B cell (primary cell): ENCODE results near the gene CAMTA1. TPM values are rescaled to one million over a fixed set of nuclear protein-coding genes. Genes with fewer than 3 reads are reported as not detected.

ENCODE experiments used
- ATAC-seq: fragments of 200-7000 bp; cut with Tn5 transposase; one replicate; pipeline ENCODE4 v1.10.0; 2021; ENCODE audit warnings: low read depth, mild to moderate bottlenecking, moderate number of reproducible peaks, moderate library complexity
- CTCF ChIA-PET: fragments of 350-600 bp; sonication (Branson Sonifier 250); formaldehyde crosslinking; loops from one replicate; lab custom pipeline; 2021; ENCODE audit warnings: antibody characterized with exemption, inconsistent platforms; lab: Charles Lee
- POLR2A ChIA-PET: fragments of 350-600 bp; sonication (Branson Sonifier 250); formaldehyde crosslinking; loops from one replicate; lab custom pipeline; 2021; ENCODE audit warnings: antibody characterized with exemption; lab: Charles Lee
- DNase-seq: peaks from one replicate; pipeline ENCODE4 v3.0.0; 2013
- H2AFZ ChIP-seq: 2 replicates; pipeline ENCODE4 v1.6.1; 2012; ENCODE audit warnings: mild to moderate bottlenecking, low read depth, low read length; ENCODE audit not compliant: insufficient read depth, poor library complexity, severe bottlenecking
- H3K27ac ChIP-seq, 2 donors: 1 replicate in 1 of 2; 2 replicates in 1 of 2; pipeline ENCODE4 v1.5.1; 2012 to 2013; ENCODE audit warnings: low read length in 2 of 2, mild to moderate bottlenecking in 2 of 2, moderate library complexity in 1 of 2
- H3K27me3 ChIP-seq, 4 experiments: fragments of 200-600 bp in 1 of 4; sonication (generic) in 1 of 4; replicated peaks in 1 of 4; 1 replicate in 2 of 4; 2 replicates in 2 of 4; pipeline versions ENCODE4 v1.6.1 to v1.7.0; 2013 to 2016; ENCODE audit warnings: low read length in 3 of 4, mild to moderate bottlenecking in 2 of 4, mixed read lengths in 1 of 4, moderate library complexity in 1 of 4; ENCODE audit not compliant: insufficient read depth in 4 of 4, control insufficient read depth in 3 of 4; ENCODE audit errors: control extremely low read depth in 1 of 4
- H3K36me3 ChIP-seq, 2 experiments: replicated peaks in 1 of 2; 1 replicate in 1 of 2; 2 replicates in 1 of 2; pipeline versions ENCODE4 v1.6.1 to v1.7.1; 2013; ENCODE audit warnings: low read length in 1 of 2; ENCODE audit not compliant: insufficient read depth in 2 of 2, control insufficient read depth in 1 of 2; ENCODE audit errors: control extremely low read depth in 1 of 2, extremely low read depth in 1 of 2
- H3K4me1 ChIP-seq, 2 donors: fragments of 200-600 bp in 1 of 2; sonication (generic) in 1 of 2; 1 replicate in 1 of 2; 2 replicates in 1 of 2; pipeline versions ENCODE4 v1.5.1 to v1.6.1; 2013 to 2017; ENCODE audit warnings: low read length in 2 of 2; ENCODE audit not compliant: control insufficient read depth in 2 of 2, insufficient read depth in 2 of 2
- H3K4me2 ChIP-seq: replicated peaks from 2 replicates; pipeline ENCODE3; 2012; ENCODE audit warnings: mild to moderate bottlenecking, low read depth, low read length; ENCODE audit not compliant: poor library complexity, severe bottlenecking
- H3K4me3 ChIP-seq, 5 experiments: fragments of 200-600 bp in 1 of 5; sonication (generic) in 1 of 5; 1 replicate in 3 of 5; 2 replicates in 2 of 5; pipeline versions ENCODE4 v1.5.1 to v1.7.0; 2011 to 2016; ENCODE audit warnings: low read length in 4 of 5, mild to moderate bottlenecking in 4 of 5, low read depth in 2 of 5, control low read depth in 1 of 5, moderate library complexity in 1 of 5; ENCODE audit not compliant: insufficient read depth in 1 of 5; ENCODE audit errors: control extremely low read depth in 1 of 5, extremely low read depth in 1 of 5
- H3K79me2 ChIP-seq: fragments of 200-600 bp; sonication (generic); one replicate; pipeline ENCODE4 v1.6.0; 2016; ENCODE audit warnings: low read length; ENCODE audit not compliant: control insufficient read depth, insufficient read depth
- H3K9ac ChIP-seq: fragments of 200-600 bp; sonication (generic); 2 replicates; pipeline ENCODE4 v1.6.1; 2017; ENCODE audit warnings: mild to moderate bottlenecking, low read length, moderate library complexity
- H3K9me3 ChIP-seq, 3 donors: one replicate each; pipeline versions ENCODE4 v1.6.1 to v1.7.1; 2013; ENCODE audit warnings: low read length in 2 of 3; ENCODE audit not compliant: control insufficient read depth in 2 of 3, insufficient read depth in 1 of 3; ENCODE audit errors: control extremely low read depth in 1 of 3
- H4K20me1 ChIP-seq: 2 replicates; pipeline ENCODE4 v1.6.0; 2012; ENCODE audit warnings: mild to moderate bottlenecking, low read length; ENCODE audit not compliant: insufficient read depth, control insufficient read depth, poor library complexity, severe bottlenecking
- H3K27ac Mint-ChIP-seq: one replicate; pipeline ENCODE4 v1.8.0; 2021; ENCODE audit warnings: mixed read lengths
- H3K27me3 Mint-ChIP-seq: one replicate; pipeline ENCODE4 v1.8.0; 2021; ENCODE audit warnings: mixed read lengths
- H3K4me1 Mint-ChIP-seq: one replicate; pipeline ENCODE4 v1.8.0; 2021; ENCODE audit warnings: mixed read lengths
- H3K4me3 Mint-ChIP-seq: one replicate; pipeline ENCODE4 v1.8.0; 2021; ENCODE audit warnings: mixed read lengths
- H3K9me3 Mint-ChIP-seq: one replicate; pipeline ENCODE4 v1.8.0; 2022; ENCODE audit warnings: mixed read lengths; ENCODE audit not compliant: insufficient read depth
- CTCF ChIP-seq: fragments of 200-600 bp; IDR thresholded peaks from one replicate; pipeline ENCODE4 v1.8.0; 2022; ENCODE audit warnings: antibody characterized with exemption, mild to moderate bottlenecking
- EZH2 ChIP-seq: IDR thresholded peaks from 2 replicates; pipeline ENCODE4 v1.6.1; 2012; ENCODE audit warnings: borderline replicate concordance, low read depth, mild to moderate bottlenecking, moderate library complexity, low read length; ENCODE audit not compliant: insufficient read depth, poor library complexity, severe bottlenecking
- WGBS: methylation state at CpG from one replicate; pipeline ENCODE4 v1.1.5; 2013; ENCODE audit warnings: missing lambda C conversion rate; ENCODE audit not compliant: insufficient coverage; 5-methylcytosine and 5-hydroxymethylcytosine counted together
- intact Hi-C: fragments of 100-400 bp; cut with micrococcal nuclease; formaldehyde crosslinking; loops from one replicate; pipeline ENCODE4 v1.10.0; 2022
- polyA plus RNA-seq: library from polyadenylated mRNA; depleted of rRNA; stranded (reverse); fragments of >200 nt; gene quantifications from 2 replicates; pipeline ENCODE4 v1.2.3, GENCODE V29; 2012
- total RNA-seq, 2 donors: library from RNA; stranded (reverse); fragments of 120-200 nt in 1 of 2; gene quantifications; 1 replicate in 1 of 2; 2 replicates in 1 of 2; pipeline versions ENCODE4 v1.2.3 to v1.2.4, GENCODE V29; 2013 to 2022

CAMTA1 gene
- total and polyA plus RNA-seq, 2 donors (not counting 1 experiment from before 2014, with no cell fraction given): 42.2 to 45.7 TPM

GRCh38 chr1:7069931-7070330 lies 284.7 kb downstream of the CAMTA1 start:
- Mint-ChIP-seq H3K4me1 (peaks cover 7% of the 10 kb centered on the region), H3K27me3 (peaks cover 34% of the 10 kb centered on the region), H3K4me3 (no peak overlapping the region), H3K27ac (no peak overlapping the region), H3K9me3 (no peaks in the 10 kb centered on the region)
- H3K4me2 ChIP-seq: peak overlapping the region; percentile 41
- H3K9me3 ChIP-seq: peaks cover 0 to 3% (median 0%) of the 10 kb centered on the region in 3 donors
- H3K79me2 ChIP-seq: no peaks in the 10 kb centered on the region
- H3K36me3 ChIP-seq: no peaks in the 10 kb centered on the region
- ChIA-PET CTCF (interaction anchor here (0.6 to 5.8 kb wide), 18 partner anchors 9 to 632 kb away, joined by 3 to 84 read pairs (median 4); no protein-coding TSS in a partner anchor), POLR2A (no interaction called here)
- H3K27me3 ChIP-seq: peaks cover 0 to 7% (median 1%) of the 10 kb centered on the region in 4 experiments
- peaks cover 0 to 4% of the 10 kb centered on the region in 2 donors for H3K4me1 ChIP-seq
- DNase-seq (no peak), ATAC-seq (no peak)
- 31% methylated on average over 19 of the region's 23 CpGs for WGBS
- no peak overlapping the region for H2AFZ ChIP-seq
- H4K20me1 ChIP-seq: no peaks in the 10 kb centered on the region
- H3K9ac ChIP-seq: no peak overlapping the region
- intact Hi-C loops: no loop called here
- H3K4me3 ChIP-seq: no peak overlapping the region
- TF ChIP-seq CTCF (no peak), EZH2 (no peak)
- H3K27ac ChIP-seq: no peak overlapping the region

DNA sequence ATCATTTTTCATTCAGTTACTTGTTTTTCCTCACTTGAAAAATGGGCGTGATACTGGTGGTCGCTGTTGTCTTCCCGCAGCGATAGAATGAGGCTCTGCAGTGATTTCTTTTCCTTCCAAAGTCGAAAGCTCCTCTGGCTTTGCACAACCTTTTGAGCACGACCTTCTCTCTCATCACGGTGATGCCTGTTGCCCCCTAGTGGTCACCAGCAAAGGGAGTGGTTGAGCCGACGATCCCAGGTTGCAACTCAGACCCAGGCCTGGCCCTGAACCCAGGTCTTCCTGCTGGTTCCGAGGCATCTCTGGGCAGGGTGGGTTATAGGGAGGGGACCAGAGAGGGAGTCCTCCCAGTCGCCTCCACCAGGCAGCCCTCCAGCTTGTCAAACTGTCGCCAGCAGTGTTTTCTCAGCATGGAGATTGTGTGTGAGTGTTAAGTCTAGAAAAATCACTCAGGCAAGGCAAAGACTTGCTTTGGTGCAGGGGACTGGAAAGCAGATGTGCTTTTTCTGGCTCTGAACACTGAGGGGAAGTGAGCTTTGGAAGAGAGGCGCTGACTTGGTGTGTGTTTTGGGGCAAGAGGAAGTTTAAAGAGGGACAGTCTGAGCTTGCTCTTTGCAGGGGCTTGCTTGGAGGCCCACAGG lies 285.3 kb downstream of the CAMTA1 start:
- Histone ChIP-seq H3K79me2 (no peaks in the 10 kb centered on the region), H4K20me1 (no peaks in the 10 kb centered on the region), H3K4me2 (peak overlapping the region; percentile 41), H3K9ac (no peak overlapping the region), H3K4me1 (peaks cover 0 to 4% of the 10 kb centered on the region in 2 donors), H3K27me3 (peaks cover 0 to 7% (median 1%) of the 10 kb centered on the region in 4 experiments), H3K36me3 (no peaks in the 10 kb centered on the region), H2AFZ (no peak overlapping the region), H3K4me3 (no peak overlapping the region), H3K9me3 (peaks cover 0 to 3% (median 0%) of the 10 kb centered on the region in 3 donors), H3K27ac (no peak overlapping the region)
- Mint-ChIP-seq H3K27me3 (peaks cover 31% of the 10 kb centered on the region), H3K9me3 (no peaks in the 10 kb centered on the region), H3K4me3 (peak overlapping the region; percentile 36), H3K27ac (no peak overlapping the region), H3K4me1 (peaks cover 7% of the 10 kb centered on the region)
- ChIA-PET POLR2A (no interaction called here), CTCF (interaction anchor here (0.6 to 5.8 kb wide), 18 partner anchors 9 to 632 kb away, joined by 3 to 84 read pairs (median 4); no protein-coding TSS in a partner anchor)
- intact Hi-C loops: no loop called here
- TF ChIP-seq EZH2 (no peak), CTCF (peak; percentile 84)
- DNase-seq (peak; percentile 56), ATAC-seq (peak; percentile 47)
- 11% methylated on average over 13 of the region's 13 CpGs for WGBS
